GM12892 (cell line): ENCODE results near the gene CACHD1.

Experiments
- POLR2A ChIP-seq: IDR thresholded peaks from 2 replicates; pipeline ENCODE4 v1.6.1; 2011; ENCODE audit warnings: low read depth, low read length, control low read depth
- POLR2AphosphoS5 ChIP-seq: IDR thresholded peaks from 2 replicates; pipeline ENCODE4 v1.6.1; 2011; ENCODE audit warnings: low read depth, low read length, control low read depth
- TAF1 ChIP-seq: IDR thresholded peaks from 2 replicates; pipeline ENCODE4 v1.6.1; 2011; ENCODE audit warnings: low read depth, mild to moderate bottlenecking, control low read depth, low read length, borderline replicate concordance

DNA sequence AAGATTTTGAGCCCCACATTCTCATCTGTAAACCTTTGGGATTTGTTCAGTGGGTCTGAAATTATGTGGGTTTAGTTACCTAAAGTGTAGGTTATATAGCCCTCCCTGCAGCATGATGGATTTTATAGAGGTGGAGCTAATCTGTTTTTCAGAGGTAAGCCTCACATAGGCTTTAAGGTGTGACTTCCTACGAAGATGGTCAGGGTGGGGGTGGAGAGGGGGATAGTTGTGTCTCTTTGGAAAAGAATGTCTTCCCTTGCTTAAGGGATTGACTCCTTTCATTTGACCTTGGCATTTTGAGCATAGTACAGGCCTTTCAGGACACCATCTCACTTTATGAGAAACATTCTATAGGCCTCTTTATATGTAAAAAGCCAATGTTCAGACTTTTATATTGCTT lies 3.4 kb downstream of the CACHD1 start:
- TF ChIP-seq POLR2AphosphoS5, result no peak
- TF ChIP-seq POLR2A, result no peak
- TF ChIP-seq TAF1, result no peak
